Measurements from ENCODE around the gene ZNF674. TPM values are rescaled to one million over a fixed set of nuclear protein-coding genes. Genes with fewer than 3 reads are reported as not detected.

Gene ZNF674
- total and polyA plus RNA-seq, 2 experiments from 2014 or later, result 1.3 to 1.8 TPM

DNA sequence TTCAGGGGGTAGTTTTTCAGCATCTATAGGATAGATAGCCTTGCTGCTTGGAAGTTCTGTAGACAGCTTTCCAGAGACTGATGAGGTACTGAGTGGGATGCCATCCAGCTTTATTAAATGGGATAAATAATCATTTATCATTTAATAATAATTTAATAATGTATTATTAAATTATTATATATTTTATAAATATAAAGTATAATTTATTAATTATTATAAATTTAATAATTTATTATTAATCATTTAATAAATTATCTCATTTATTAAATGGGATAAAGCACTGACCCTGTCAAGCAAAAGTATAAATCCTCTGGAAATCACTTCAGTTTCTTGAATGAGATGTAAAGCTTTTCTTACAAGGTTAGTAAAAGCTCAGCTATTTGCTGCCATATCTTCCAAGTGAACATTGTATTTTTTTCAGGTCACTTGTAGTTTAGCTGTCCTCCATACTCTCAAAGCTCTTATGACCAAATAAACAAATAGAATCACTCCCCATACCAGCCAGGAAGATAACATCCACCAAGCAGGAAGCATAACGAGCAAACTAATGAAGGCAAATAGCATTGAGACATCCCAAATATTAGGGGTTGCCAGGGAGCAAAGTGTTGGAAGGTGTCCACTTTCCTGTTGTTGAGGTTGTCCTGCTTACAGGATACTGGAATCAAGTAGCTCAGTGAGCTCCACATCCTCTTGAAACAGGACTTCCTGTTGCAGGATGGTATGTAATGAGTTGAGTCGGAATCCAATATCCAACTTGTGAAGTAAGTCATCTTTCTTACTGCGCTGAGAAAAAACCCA is 88.9 kb downstream of the ZNF674 start:
- peak in 1 of 2 donors; percentile 34 for DNase-seq (ENCODE audit: low read depth in 1 of 2, low spot score in 1 of 2)
- Histone ChIP-seq H3K36me3 (no peaks in the 10 kb centered on the region), H3K27ac (no peak overlapping the region), H3K4me1 (ENCODE audit: low read depth) (no peaks in the 10 kb centered on the region), H3K4me3 (no peak overlapping the region), H3K9me3 (ENCODE audit: low read depth) (peaks cover 2% of the 10 kb centered on the region), H3K27me3 (no peaks in the 10 kb centered on the region)
- TF ChIP-seq, protein P1, sequence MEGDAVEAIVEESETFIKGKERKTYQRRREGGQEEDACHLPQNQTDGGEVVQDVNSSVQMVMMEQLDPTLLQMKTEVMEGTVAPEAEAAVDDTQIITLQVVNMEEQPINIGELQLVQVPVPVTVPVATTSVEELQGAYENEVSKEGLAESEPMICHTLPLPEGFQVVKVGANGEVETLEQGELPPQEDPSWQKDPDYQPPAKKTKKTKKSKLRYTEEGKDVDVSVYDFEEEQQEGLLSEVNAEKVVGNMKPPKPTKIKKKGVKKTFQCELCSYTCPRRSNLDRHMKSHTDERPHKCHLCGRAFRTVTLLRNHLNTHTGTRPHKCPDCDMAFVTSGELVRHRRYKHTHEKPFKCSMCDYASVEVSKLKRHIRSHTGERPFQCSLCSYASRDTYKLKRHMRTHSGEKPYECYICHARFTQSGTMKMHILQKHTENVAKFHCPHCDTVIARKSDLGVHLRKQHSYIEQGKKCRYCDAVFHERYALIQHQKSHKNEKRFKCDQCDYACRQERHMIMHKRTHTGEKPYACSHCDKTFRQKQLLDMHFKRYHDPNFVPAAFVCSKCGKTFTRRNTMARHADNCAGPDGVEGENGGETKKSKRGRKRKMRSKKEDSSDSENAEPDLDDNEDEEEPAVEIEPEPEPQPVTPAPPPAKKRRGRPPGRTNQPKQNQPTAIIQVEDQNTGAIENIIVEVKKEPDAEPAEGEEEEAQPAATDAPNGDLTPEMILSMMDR (IDR thresholded peaks at IDR 0.05; ENCODE audit: low read depth, low read length), result no peak

Other genes starting within 250 kb of the ZNF674 start
- gene CHST7, start 28.3 kb upstream of the ZNF674 start, total RNA-seq, result 6.5 and 6.6 TPM in 2 replicates
- 5.3 and 5.6 TPM in 2 replicates for gene CHST7, start 28.3 kb upstream of the ZNF674 start, polyA plus RNA-seq
- 16.6 and 19.6 TPM in 2 replicates for gene SLC9A7, start 213.7 kb upstream of the ZNF674 start, total RNA-seq
- gene SLC9A7, start 213.7 kb upstream of the ZNF674 start, polyA plus RNA-seq, result 2.2 and 4.3 TPM in 2 replicates